ENCODE data around the gene SAMD14. TPM values are rescaled to one million over a fixed set of nuclear protein-coding genes. Genes with fewer than 3 reads are reported as not detected.

The SAMD14 gene
- total and polyA plus RNA-seq, 10 of the 15 experiments (the other 5 are each of a cell fraction or from before 2014, with no cell fraction given) = 0.06 to 1.7 (median 0.25) TPM; not detected in 3

DNA sequence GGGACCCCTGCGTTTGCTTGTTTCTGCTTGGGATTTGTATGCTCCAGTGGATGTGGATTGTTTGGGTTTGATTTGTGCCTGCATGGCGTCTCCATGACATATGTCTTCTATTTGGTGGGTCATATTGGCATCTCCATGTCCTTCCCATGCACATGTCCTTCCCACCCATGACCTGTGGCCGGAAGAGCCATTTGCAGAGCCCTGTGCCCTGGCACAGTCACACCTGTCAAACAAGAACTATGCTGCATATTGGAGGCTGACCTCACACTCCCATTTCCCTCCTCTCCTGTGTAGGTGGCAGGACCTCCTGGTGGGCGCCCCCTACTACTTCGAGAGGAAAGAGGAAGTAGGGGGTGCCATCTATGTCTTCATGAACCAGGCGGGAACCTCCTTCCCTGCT lies 58.3 kb downstream of the SAMD14 start (continued):
- TF ChIP-seq, protein P1, sequence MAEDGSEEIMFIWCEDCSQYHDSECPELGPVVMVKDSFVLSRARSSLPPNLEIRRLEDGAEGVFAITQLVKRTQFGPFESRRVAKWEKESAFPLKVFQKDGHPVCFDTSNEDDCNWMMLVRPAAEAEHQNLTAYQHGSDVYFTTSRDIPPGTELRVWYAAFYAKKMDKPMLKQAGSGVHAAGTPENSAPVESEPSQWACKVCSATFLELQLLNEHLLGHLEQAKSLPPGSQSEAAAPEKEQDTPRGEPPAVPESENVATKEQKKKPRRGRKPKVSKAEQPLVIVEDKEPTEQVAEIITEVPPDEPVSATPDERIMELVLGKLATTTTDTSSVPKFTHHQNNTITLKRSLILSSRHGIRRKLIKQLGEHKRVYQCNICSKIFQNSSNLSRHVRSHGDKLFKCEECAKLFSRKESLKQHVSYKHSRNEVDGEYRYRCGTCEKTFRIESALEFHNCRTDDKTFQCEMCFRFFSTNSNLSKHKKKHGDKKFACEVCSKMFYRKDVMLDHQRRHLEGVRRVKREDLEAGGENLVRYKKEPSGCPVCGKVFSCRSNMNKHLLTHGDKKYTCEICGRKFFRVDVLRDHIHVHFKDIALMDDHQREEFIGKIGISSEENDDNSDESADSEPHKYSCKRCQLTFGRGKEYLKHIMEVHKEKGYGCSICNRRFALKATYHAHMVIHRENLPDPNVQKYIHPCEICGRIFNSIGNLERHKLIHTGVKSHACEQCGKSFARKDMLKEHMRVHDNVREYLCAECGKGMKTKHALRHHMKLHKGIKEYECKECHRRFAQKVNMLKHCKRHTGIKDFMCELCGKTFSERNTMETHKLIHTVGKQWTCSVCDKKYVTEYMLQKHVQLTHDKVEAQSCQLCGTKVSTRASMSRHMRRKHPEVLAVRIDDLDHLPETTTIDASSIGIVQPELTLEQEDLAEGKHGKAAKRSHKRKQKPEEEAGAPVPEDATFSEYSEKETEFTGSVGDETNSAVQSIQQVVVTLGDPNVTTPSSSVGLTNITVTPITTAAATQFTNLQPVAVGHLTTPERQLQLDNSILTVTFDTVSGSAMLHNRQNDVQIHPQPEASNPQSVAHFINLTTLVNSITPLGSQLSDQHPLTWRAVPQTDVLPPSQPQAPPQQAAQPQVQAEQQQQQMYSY (CRISPR knock-in tag; IDR thresholded peaks at IDR 0.05) = no peak
- TF ChIP-seq FOXM1 (IDR thresholded peaks at IDR 0.05; ENCODE audit: low read depth, low read length) = no peak
- no peak for TF ChIP-seq MYC (IDR thresholded peaks at IDR 0.05; ENCODE audit: insufficient read depth, insufficient read length, insufficient replicate concordance, low read length, severe bottlenecking)

DNA sequence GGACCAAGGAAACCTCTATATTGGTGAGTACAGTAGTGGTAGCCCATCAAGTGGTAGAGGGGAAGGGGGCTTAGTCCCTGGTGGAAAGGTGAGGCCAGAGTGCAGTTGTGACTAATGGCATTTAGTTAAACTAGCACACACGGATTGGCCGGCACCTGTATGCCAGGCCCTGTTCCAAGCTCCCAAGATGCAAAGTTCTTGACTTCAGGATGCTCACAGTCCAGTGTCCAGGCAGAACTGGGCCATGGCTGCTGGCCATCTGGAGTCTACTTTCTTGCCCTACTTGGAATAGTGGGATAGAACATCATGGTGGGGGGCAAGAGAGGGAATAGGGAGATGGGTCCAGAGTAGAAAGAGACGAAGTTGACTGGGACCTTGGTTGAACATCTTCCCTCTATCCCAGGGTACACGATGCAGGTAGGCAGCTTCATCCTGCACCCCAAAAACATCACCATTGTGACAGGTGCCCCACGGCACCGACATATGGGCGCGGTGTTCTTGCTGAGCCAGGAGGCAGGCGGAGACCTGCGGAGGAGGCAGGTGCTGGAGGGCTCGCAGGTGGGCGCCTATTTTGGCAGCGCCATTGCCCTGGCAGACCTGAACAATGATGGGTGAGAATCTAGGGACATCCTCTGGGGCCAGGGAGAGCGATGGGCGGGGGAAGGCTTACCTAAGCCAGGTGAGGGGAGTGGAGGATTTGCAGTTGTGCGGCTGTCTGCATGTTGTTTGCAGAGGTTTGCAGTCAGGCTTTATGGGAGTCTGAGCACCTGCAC lies 58.9 kb downstream of the SAMD14 start:
- no TSS peak for BruUV-seq (replicated peaks)
- no peak for FAIRE-seq
- Histone ChIP-seq H3K27ac (ENCODE audit: control insufficient read depth, insufficient read depth) (no peak overlapping the region), H3K4me1 (ENCODE audit: control insufficient read depth, insufficient read depth, low read length) (no peaks in the 10 kb centered on the region), H3K4me2 (ENCODE audit: control insufficient read depth, insufficient read depth) (no peak overlapping the region), H3K4me3 (no peak overlapping the region), H3K36me3 (ENCODE audit: control insufficient read depth in 2 of 2, insufficient read depth in 2 of 2, low read length in 1 of 2) (peaks cover 0 to 2% of the 10 kb centered on the region in 2 experiments; a peak in 2 of 4 replicates), H3K79me2 (ENCODE audit: control insufficient read depth, insufficient read depth, low read length) (no peaks in the 10 kb centered on the region), H3K9ac (ENCODE audit: control insufficient read depth, insufficient read depth, low read length) (no peak overlapping the region), H3K9me3 (replicated peaks; ENCODE audit: control insufficient read depth, insufficient read depth, low read length) (no peaks in the 10 kb centered on the region; the same call in 2 of the 3 replicates), H2AFZ (ENCODE audit: control insufficient read depth, low read depth, low read length) (no peak overlapping the region), H4K20me1 (ENCODE audit: control insufficient read depth, insufficient read depth) (no peaks in the 10 kb centered on the region), H3K27me3 (replicated peaks in 1 of 2; ENCODE audit: control insufficient read depth in 2 of 2, insufficient read depth in 2 of 2, low read length in 1 of 2) (no peaks in the 10 kb centered on the region)
- SMC1A ChIA-PET (ENCODE audit: uncharacterized antibody, unreplicated experiment) = no interaction called here
- ATAC-seq = no peak
- POLR2A ChIA-PET = no interaction called here
- CTCF ChIA-PET = interaction anchor here (1.9 kb wide), 1 partner anchor 17 kb away, joined by 6 read pairs; no protein-coding TSS in a partner anchor
- in situ Hi-C loops (cut with MboI) (no loop called here), intact Hi-C loops (cut with micrococcal nuclease; ENCODE audit: unreplicated experiment) (no loop called here)
- RAD21 ChIA-PET (ENCODE audit: unreplicated experiment) = no interaction called here
- TF ChIP-seq, protein P2, sequence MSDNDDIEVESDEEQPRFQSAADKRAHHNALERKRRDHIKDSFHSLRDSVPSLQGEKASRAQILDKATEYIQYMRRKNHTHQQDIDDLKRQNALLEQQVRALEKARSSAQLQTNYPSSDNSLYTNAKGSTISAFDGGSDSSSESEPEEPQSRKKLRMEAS (IDR thresholded peaks at IDR 0.05; ENCODE audit: low read depth, low read length) = no peak
- no peak for DNase-seq (ENCODE audit: low read depth, low spot score)
- WGBS (ENCODE audit: insufficient coverage, insufficient replicate concordance, low lambda C conversion rate, missing lambda C conversion rate) = 94% methylated on average over 16 of the region's 16 CpGs

All from GM12878 (cell line).